HG03469 (cell line): Measurements from ENCODE around the gene KLHDC7B.

ENCODE experiments used
- ATAC-seq: cut with Tn5 transposase; IDR thresholded peaks from one replicate; pipeline ENCODE4 v1.9.1; 2021; ENCODE audit warnings: mild to moderate bottlenecking, moderate library complexity, moderate number of reproducible peaks; ENCODE audit not compliant: unreplicated experiment

Gene KLHDC7B

GRCh38 chr22:50571264-50572175 is 25.8 kb downstream of the KLHDC7B start:
- ATAC-seq = no peak

- ATAC-seq = no peak
Measured at GRCh38 chr22:50572965-50573364, 27.3 kb downstream of the KLHDC7B start.

GRCh38 chr22:50573491-50574382 is 28.0 kb downstream of the KLHDC7B start:
- no peak for ATAC-seq

DNA sequence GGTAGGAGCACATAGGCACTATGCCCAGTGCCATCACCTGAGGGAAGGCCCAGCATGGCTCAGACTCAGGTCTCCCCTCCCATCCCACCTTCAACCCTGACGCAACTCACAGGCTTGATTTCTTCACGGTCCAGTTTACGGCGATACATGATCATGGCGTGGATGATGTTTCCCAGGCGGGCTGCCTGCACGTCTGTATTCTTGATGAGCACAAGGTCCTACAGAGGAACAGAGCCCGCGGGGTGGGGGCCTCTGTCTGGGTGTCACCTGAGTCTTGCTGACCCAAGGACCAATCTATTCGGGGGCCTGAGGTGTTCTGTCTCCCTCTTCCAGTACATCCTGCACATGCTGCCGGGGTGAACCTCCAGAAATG is 28.7 kb downstream of the KLHDC7B start:
- ATAC-seq = no peak

GRCh38 chr22:50575426-50575941 is 29.8 kb downstream of the KLHDC7B start:
- no peak for ATAC-seq

DNA sequence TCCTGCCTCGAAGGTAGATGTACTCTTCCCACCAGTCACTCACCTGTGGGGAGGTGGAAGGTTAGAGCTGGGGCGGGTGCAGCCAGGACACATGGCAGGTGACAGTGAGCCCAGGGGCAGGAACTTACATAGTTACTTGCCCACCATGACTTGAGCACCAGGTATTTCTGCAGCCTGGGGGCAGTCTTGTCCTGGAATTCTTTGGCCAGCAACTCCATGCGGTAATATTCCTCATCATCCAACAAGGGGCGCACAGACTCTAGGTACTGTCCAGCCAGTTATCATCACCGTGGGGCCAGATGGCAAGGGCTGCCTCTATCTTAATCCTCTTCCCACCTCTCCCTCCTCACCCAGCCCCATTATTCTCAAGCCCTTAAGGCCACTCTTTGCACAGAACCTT is 30.4 kb downstream of the KLHDC7B start:
- no peak for ATAC-seq

- no peak for ATAC-seq
Measured at GRCh38 chr22:50576806-50577696, 31.4 kb downstream of the KLHDC7B start.

DNA sequence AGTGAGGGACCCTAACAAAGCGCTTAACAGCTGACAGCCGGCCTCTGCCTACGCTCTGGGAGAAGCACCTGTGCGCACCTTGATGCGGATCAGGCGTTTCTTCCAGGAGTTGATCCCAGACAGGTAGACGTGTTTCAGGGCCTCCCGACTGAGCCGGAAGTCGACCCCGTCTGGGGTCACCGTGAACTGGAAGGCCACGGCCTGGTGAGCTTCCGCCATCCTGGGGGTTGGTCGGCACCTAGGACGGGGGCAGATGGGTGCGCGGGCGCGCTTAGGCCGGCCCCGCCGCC is 31.9 kb downstream of the KLHDC7B start:
- no peak for ATAC-seq

GRCh38 chr22:50577987-50578775 is 32.5 kb downstream of the KLHDC7B start, which contains the start of gene CPT1B:
CPT1B (minus strand) TSS chr22:50578427; CDS start chr22:50577915, 512 bp downstream.
- ATAC-seq = no peak

GRCh38 chr22:50578776-50579310 is 33.1 kb downstream of the KLHDC7B start:
- ATAC-seq = no peak

- ATAC-seq = no peak
Measured at GRCh38 chr22:50579752-50580151, 34.1 kb downstream of the KLHDC7B start.

GRCh38 chr22:50581031-50581949 is 35.6 kb downstream of the KLHDC7B start:
- ATAC-seq = no peak

DNA sequence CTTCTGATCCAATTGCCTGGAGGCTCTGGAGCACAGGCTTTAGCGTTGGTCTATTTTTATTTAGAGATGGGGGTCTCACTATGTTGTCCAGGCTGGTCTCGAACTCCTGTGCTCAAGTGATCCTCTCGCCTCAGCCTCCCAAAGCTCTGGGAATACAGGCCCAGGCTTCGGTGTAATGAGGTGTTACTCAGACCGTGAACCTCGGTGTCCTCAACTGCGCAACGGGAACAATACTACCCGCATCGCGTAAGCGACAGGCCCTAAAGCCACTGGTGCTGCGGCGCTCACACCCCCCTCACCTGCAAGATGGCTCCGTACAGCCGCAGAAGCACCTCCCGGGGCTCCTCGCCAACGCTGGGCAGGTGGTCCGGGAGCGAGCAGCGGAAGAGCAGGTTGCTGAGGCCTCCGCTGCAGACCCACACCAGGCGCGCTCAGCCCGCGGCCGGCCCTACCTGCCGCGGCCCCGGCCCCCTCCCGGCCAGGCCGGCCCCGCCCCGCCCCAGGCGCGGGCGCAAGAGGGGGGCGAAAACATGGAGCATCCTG is 36.3 kb downstream of the KLHDC7B start:
- ATAC-seq = no peak

DNA sequence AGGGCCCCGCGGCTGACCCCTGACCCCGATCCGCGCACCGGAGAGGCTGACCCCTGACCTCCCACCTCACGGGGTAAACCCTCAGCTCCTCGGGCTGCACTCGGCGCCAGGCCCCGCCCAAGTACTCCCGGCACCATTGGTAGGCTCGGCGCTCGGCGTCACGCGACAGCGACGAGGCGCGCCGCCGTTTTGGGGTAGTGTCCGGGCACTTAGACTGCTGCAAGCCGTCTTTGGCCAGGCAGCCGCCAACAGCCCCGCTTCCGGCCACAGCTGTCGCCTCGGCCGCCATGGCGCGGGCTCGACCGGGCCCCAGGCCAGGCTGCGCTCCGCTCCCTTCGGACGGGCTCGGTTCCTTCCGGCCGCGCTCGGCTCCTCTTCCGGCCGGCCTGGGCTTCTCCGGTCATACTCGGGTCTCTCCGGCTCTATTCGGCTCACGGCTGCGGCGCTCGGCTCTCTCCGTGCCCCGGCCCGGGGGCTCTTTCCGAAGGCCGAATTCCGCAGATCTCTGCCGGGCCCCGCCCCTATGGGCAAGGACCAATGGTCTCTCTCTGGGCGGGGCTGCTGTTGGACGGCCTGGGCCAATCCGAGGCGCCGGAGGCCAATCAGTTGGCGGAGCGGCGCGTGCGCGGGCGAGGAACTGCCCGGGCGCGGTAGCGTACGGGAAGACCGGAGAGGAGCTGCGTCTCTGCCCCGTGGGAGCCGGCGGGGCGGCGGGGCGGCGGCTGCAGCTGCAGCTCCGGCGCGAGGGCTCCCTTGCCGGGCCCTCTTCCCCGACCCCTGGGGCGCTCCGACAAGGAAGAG is 37.0 kb downstream of the KLHDC7B start, which contains the start of gene CHKB:
Gene CHKB, minus strand, starts transcription at position 357 of the 801 bp plus-strand sequence. Its CDS starts 68 bp downstream, at position 289.
- ATAC-seq = peak; percentile 81

- ATAC-seq = peak; percentile 17
Measured at GRCh38 chr22:50583294-50583861, 37.7 kb downstream of the KLHDC7B start.

- no peak for ATAC-seq
Measured at GRCh38 chr22:50584106-50585096, 38.7 kb downstream of the KLHDC7B start.
